GM10266 (cell line): ENCODE measurements around the gene VWA5A.

Source experiments
- DNase-seq: peaks from one replicate; pipeline ENCODE4 v3.0.0; 2012; ENCODE audit errors: extremely low spot score
- CTCF ChIP-seq: IDR thresholded peaks from 2 replicates; pipeline ENCODE4 v1.5.1; 2012; ENCODE audit warnings: mild to moderate bottlenecking, low read depth; ENCODE audit not compliant: control insufficient read depth, insufficient read depth; ENCODE audit errors: missing control alignments

VWA5A gene, protein sequence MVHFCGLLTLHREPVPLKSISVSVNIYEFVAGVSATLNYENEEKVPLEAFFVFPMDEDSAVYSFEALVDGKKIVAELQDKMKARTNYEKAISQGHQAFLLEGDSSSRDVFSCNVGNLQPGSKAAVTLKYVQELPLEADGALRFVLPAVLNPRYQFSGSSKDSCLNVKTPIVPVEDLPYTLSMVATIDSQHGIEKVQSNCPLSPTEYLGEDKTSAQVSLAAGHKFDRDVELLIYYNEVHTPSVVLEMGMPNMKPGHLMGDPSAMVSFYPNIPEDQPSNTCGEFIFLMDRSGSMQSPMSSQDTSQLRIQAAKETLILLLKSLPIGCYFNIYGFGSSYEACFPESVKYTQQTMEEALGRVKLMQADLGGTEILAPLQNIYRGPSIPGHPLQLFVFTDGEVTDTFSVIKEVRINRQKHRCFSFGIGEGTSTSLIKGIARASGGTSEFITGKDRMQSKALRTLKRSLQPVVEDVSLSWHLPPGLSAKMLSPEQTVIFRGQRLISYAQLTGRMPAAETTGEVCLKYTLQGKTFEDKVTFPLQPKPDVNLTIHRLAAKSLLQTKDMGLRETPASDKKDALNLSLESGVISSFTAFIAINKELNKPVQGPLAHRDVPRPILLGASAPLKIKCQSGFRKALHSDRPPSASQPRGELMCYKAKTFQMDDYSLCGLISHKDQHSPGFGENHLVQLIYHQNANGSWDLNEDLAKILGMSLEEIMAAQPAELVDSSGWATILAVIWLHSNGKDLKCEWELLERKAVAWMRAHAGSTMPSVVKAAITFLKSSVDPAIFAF

GRCh38 chr11:124114942-124115781 lies at the start of gene VWA5A:
VWA5A (plus strand) TSS chr11:124115450; CDS start chr11:124117512, 2,062 bp downstream.
- no peak for TF ChIP-seq CTCF

GRCh38 chr11:124068601-124069110 lies 46.6 kb upstream of the VWA5A start:
- no peak for DNase-seq
- no peak for TF ChIP-seq CTCF

More at GRCh38 chr11:124114942-124115781, at the start of gene VWA5A:
- peak; percentile 74 for DNase-seq

- peak; percentile 70 for TF ChIP-seq CTCF
- peak; percentile 28 for DNase-seq
Observed at GRCh38 chr11:124069429-124070401, 45.5 kb upstream of the VWA5A start.

DNA sequence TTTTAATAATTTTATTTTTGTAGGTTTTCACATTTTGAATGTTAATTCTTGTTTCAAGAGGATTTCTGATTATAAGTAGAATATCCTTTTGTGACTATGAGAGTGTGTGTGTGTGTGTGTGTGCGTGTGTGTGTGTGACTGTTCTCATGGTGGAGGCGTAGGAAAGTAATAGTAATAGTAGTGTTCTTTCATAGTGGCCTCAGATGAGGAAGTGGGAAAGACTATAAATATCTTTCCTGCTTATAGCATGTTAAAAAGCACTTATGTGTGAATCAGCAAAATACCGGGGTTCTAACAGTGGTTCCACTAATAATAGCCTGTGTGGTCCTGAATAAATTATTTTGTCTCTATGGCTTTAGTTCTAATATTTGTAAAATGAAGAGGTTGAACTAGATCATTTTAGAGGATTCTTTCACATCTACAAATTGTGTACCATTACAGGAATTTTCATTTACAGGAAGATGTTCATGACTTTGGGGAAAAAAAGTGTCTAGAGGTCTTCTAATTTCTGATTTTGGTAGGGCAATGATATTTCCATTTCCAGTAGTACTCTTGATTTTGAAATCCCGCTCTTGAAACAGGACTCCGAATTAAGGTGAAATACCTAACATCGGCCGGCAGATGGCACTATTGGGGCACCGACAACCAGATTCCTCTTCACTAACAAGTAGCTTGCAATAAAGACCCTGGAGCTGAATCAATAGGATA lies 44.2 kb upstream of the VWA5A start:
- peak; percentile 78 for TF ChIP-seq CTCF
- peak; percentile 64 for DNase-seq

DNA sequence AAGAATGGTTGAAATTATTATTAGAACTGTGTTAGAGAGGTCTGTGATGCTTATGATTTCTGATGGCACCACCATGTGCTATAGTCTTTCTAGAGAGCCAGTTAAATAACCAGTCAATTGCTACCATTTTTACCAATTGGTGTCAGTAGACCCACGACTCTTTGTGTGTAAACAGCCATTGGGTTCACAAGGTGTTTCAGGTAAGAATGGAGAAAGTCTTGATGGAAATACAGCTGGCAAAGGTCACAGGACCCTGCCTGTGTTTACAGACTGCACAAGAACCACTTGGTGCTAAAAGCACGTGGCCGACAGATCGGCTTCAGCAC lies 43.7 kb upstream of the VWA5A start:
- no peak for DNase-seq
- TF ChIP-seq CTCF, result no peak
